Activated T-cell treated with anti-CD3 and anti-CD28 coated beads, Interleukin-2, amount 50 U/mL, for 24 hours (primary cell): ENCODE results near the gene NOP53.

Experiments used
- DNase-seq: peaks from one replicate; pipeline ENCODE4 v3.0.0-alpha.2; 2020
- H3K27ac Mint-ChIP-seq: 2 replicates; pipeline ENCODE4 v1.8.0; 2020; ENCODE audit warnings: mild to moderate bottlenecking, mixed read lengths
- H3K27me3 Mint-ChIP-seq: 2 replicates; pipeline ENCODE4 v1.8.0; 2020; ENCODE audit warnings: mixed read lengths
- H3K36me3 Mint-ChIP-seq: 2 replicates; pipeline ENCODE4 v1.8.0; 2020; ENCODE audit warnings: low read depth, mixed read lengths
- H3K4me1 Mint-ChIP-seq: 2 replicates; pipeline ENCODE4 v1.8.0; 2020; ENCODE audit warnings: low read depth, mixed read lengths
- H3K4me3 Mint-ChIP-seq: 2 replicates; pipeline ENCODE4 v1.8.0; 2020; ENCODE audit warnings: mild to moderate bottlenecking, moderate library complexity, mixed read lengths
- H3K9me3 Mint-ChIP-seq: 2 replicates; pipeline ENCODE4 v1.8.0; 2020; ENCODE audit warnings: mixed read lengths

NOP53 gene

GRCh38 chr19:47745010-47745901 lies at the start of gene NOP53:
TSS of gene NOP53 (plus strand) at chr19:47745546. CDS start at chr19:47745560, 14 bp downstream.
- no peaks in the 10 kb centered on the region for H3K9me3 Mint-ChIP-seq
- peak; percentile 98 for DNase-seq
- peaks cover 42% of the 10 kb centered on the region for H3K36me3 Mint-ChIP-seq
- peaks cover 55% of the 10 kb centered on the region for H3K4me1 Mint-ChIP-seq
- no peaks in the 10 kb centered on the region for H3K27me3 Mint-ChIP-seq
- peak within 1 kb of the TSS; percentile 100 for H3K4me3 Mint-ChIP-seq
- peak within 1 kb of the TSS; percentile 100 for H3K27ac Mint-ChIP-seq

- H3K9me3 Mint-ChIP-seq: no peaks in the 10 kb centered on the region
- no peak overlapping the region for H3K4me3 Mint-ChIP-seq
- H3K36me3 Mint-ChIP-seq: peaks cover 51% of the 10 kb centered on the region
- H3K27me3 Mint-ChIP-seq: no peaks in the 10 kb centered on the region
- no peaks in the 10 kb centered on the region for H3K4me1 Mint-ChIP-seq
- no peak for DNase-seq
- H3K27ac Mint-ChIP-seq: no peak overlapping the region
Measured at GRCh38 chr19:47696635-47697034, 48.7 kb upstream of the NOP53 start.

- Mint-ChIP-seq H3K4me1 (no peaks in the 10 kb centered on the region), H3K27ac (peak overlapping the region; percentile 47), H3K27me3 (no peaks in the 10 kb centered on the region), H3K4me3 (no peak overlapping the region), H3K36me3 (peaks cover 47% of the 10 kb centered on the region), H3K9me3 (no peaks in the 10 kb centered on the region)
- peak; percentile 72 for DNase-seq
Measured at GRCh38 chr19:47697863-47698609, 47.3 kb upstream of the NOP53 start.

GRCh38 chr19:47698631-47699359 lies 46.6 kb upstream of the NOP53 start:
- no peak overlapping the region for H3K4me3 Mint-ChIP-seq
- DNase-seq: no peak
- H3K9me3 Mint-ChIP-seq: no peaks in the 10 kb centered on the region
- no peak overlapping the region for H3K27ac Mint-ChIP-seq
- H3K4me1 Mint-ChIP-seq: no peaks in the 10 kb centered on the region
- no peaks in the 10 kb centered on the region for H3K27me3 Mint-ChIP-seq
- peaks cover 49% of the 10 kb centered on the region for H3K36me3 Mint-ChIP-seq

GRCh38 chr19:47699360-47699917 lies 45.9 kb upstream of the NOP53 start:
- Mint-ChIP-seq H3K4me1 (no peaks in the 10 kb centered on the region), H3K4me3 (no peak overlapping the region), H3K9me3 (no peaks in the 10 kb centered on the region), H3K27ac (no peak overlapping the region), H3K36me3 (peaks cover 49% of the 10 kb centered on the region), H3K27me3 (no peaks in the 10 kb centered on the region)
- peak; percentile 75 for DNase-seq

GRCh38 chr19:47700934-47701716 lies 44.2 kb upstream of the NOP53 start:
- peaks cover 42% of the 10 kb centered on the region for H3K36me3 Mint-ChIP-seq
- no peaks in the 10 kb centered on the region for H3K27me3 Mint-ChIP-seq
- H3K4me1 Mint-ChIP-seq: no peaks in the 10 kb centered on the region
- no peak for DNase-seq
- no peak overlapping the region for H3K4me3 Mint-ChIP-seq
- no peaks in the 10 kb centered on the region for H3K9me3 Mint-ChIP-seq
- H3K27ac Mint-ChIP-seq: no peak overlapping the region

GRCh38 chr19:47701717-47702552 lies 43.4 kb upstream of the NOP53 start:
- H3K27me3 Mint-ChIP-seq: no peaks in the 10 kb centered on the region
- H3K27ac Mint-ChIP-seq: no peak overlapping the region
- H3K36me3 Mint-ChIP-seq: peaks cover 42% of the 10 kb centered on the region
- no peak for DNase-seq
- no peak overlapping the region for H3K4me3 Mint-ChIP-seq
- H3K4me1 Mint-ChIP-seq: no peaks in the 10 kb centered on the region
- no peaks in the 10 kb centered on the region for H3K9me3 Mint-ChIP-seq

GRCh38 chr19:47702671-47703070 lies 42.7 kb upstream of the NOP53 start:
- peaks cover 42% of the 10 kb centered on the region for H3K36me3 Mint-ChIP-seq
- H3K27ac Mint-ChIP-seq: no peak overlapping the region
- no peaks in the 10 kb centered on the region for H3K4me1 Mint-ChIP-seq
- H3K4me3 Mint-ChIP-seq: no peak overlapping the region
- DNase-seq: no peak
- H3K27me3 Mint-ChIP-seq: no peaks in the 10 kb centered on the region
- H3K9me3 Mint-ChIP-seq: no peaks in the 10 kb centered on the region

- Mint-ChIP-seq H3K27ac (no peak overlapping the region), H3K36me3 (peaks cover 40% of the 10 kb centered on the region), H3K9me3 (no peaks in the 10 kb centered on the region), H3K4me3 (no peak overlapping the region), H3K27me3 (no peaks in the 10 kb centered on the region), H3K4me1 (no peaks in the 10 kb centered on the region)
- no peak for DNase-seq
Measured at GRCh38 chr19:47703301-47703700, 42.0 kb upstream of the NOP53 start.

GRCh38 chr19:47704024-47704423 lies 41.3 kb upstream of the NOP53 start:
- peaks cover 35% of the 10 kb centered on the region for H3K36me3 Mint-ChIP-seq
- no peak overlapping the region for H3K27ac Mint-ChIP-seq
- H3K4me1 Mint-ChIP-seq: no peaks in the 10 kb centered on the region
- H3K9me3 Mint-ChIP-seq: no peaks in the 10 kb centered on the region
- no peak overlapping the region for H3K4me3 Mint-ChIP-seq
- peaks cover 4% of the 10 kb centered on the region for H3K27me3 Mint-ChIP-seq
- no peak for DNase-seq

- Mint-ChIP-seq H3K4me1 (no peaks in the 10 kb centered on the region), H3K27me3 (peaks cover 5% of the 10 kb centered on the region), H3K27ac (no peak overlapping the region), H3K9me3 (no peaks in the 10 kb centered on the region), H3K36me3 (peaks cover 29% of the 10 kb centered on the region), H3K4me3 (no peak overlapping the region)
- DNase-seq: no peak
Measured at GRCh38 chr19:47704656-47705055, 40.7 kb upstream of the NOP53 start.

- H3K4me1 Mint-ChIP-seq: no peaks in the 10 kb centered on the region
- H3K36me3 Mint-ChIP-seq: peaks cover 10% of the 10 kb centered on the region
- no peak overlapping the region for H3K4me3 Mint-ChIP-seq
- DNase-seq: peak; percentile 85
- no peak overlapping the region for H3K27ac Mint-ChIP-seq
- no peaks in the 10 kb centered on the region for H3K9me3 Mint-ChIP-seq
- H3K27me3 Mint-ChIP-seq: peaks cover 15% of the 10 kb centered on the region
Measured at GRCh38 chr19:47707135-47707925, 38.0 kb upstream of the NOP53 start.
